ENCODE measurements around the gene ATG12. TPM values are rescaled to one million over a fixed set of nuclear protein-coding genes. Genes with fewer than 3 reads are reported as not detected.
"Not testable (repeated sequence)": the region's sequence is repeated elsewhere in the genome, so short reads cannot be mapped to it uniquely, and the experiment has no call there.

Gene ATG12
- total RNA-seq, 4 donors from 2014 or later = 22.8 to 52.5 (median 24.7) TPM

GRCh38 chr5:115829913-115830312, 11.5 kb downstream of the ATG12 start:
- WGBS = 97% methylated on average over 5 of the region's 5 CpGs
- no peak for TF ChIP-seq POLR2A (IDR thresholded peaks at IDR 0.05)
- TF ChIP-seq CTCF (IDR thresholded peaks at IDR 0.05) = no peak
- no peak for TF ChIP-seq POLR2AphosphoS5 (IDR thresholded peaks at IDR 0.05)
- TF ChIP-seq EP300 (IDR thresholded peaks at IDR 0.05) = no peak
- no peaks in the 10 kb centered on the region for H3K27me3 ChIP-seq
- no peak overlapping the region for H3K27ac ChIP-seq
- peaks cover 51% of the 10 kb centered on the region for H3K36me3 ChIP-seq
- DNase-seq (ENCODE audit: low spot score in 2 of 2) = no peak
- H3K4me1 ChIP-seq = no peaks in the 10 kb centered on the region
- no peak overlapping the region for H3K4me3 ChIP-seq
- H3K9me3 ChIP-seq = no peaks in the 10 kb centered on the region

GRCh38 chr5:115825948-115826347, 15.4 kb downstream of the ATG12 start:
- Histone ChIP-seq H3K4me1 (no peaks in the 10 kb centered on the region), H3K27ac (no peak overlapping the region), H3K36me3 (peaks cover 24% of the 10 kb centered on the region), H3K4me3 (no peak overlapping the region), H3K9me3 (no peaks in the 10 kb centered on the region), H3K27me3 (no peaks in the 10 kb centered on the region)
- no peak for TF ChIP-seq POLR2AphosphoS5 (IDR thresholded peaks at IDR 0.05)
- TF ChIP-seq EP300 (IDR thresholded peaks at IDR 0.05) = no peak
- no peak for TF ChIP-seq POLR2A (IDR thresholded peaks at IDR 0.05)
- no peak for TF ChIP-seq CTCF (IDR thresholded peaks at IDR 0.05)
- DNase-seq (ENCODE audit: low spot score in 2 of 2) = no peak
- WGBS = 97% methylated on average over 4 of the region's 4 CpGs

GRCh38 chr5:115824983-115825382, 16.4 kb downstream of the ATG12 start:
- H3K4me1 ChIP-seq = not testable (repeated sequence)

GRCh38 chr5:115820846-115821245, 20.5 kb downstream of the ATG12 start:
- H3K27ac ChIP-seq = no peak overlapping the region
- WGBS = 81% methylated on average over 1 of the region's 1 CpG
- TF ChIP-seq POLR2AphosphoS5 (IDR thresholded peaks at IDR 0.05) (no peak), POLR2A (IDR thresholded peaks at IDR 0.05) (no peak), CTCF (IDR thresholded peaks at IDR 0.05) (no peak), EP300 (IDR thresholded peaks at IDR 0.05) (no peak)

More at GRCh38 chr5:115824983-115825382, 16.4 kb downstream of the ATG12 start:
- not testable (repeated sequence) for H3K27ac ChIP-seq; DNase-seq (ENCODE audit: low spot score in 2 of 2); H3K9me3 ChIP-seq; H3K4me3 ChIP-seq; H3K27me3 ChIP-seq
- peaks cover 21% of the 10 kb centered on the region for H3K36me3 ChIP-seq
- 100% methylated on average over 1 of the region's 1 CpG for WGBS

GRCh38 chr5:115818821-115819220, 22.5 kb downstream of the ATG12 start:
- no peaks in the 10 kb centered on the region for H3K36me3 ChIP-seq
- 91% methylated on average over 18 of the region's 18 CpGs for WGBS

More at GRCh38 chr5:115820846-115821245, 20.5 kb downstream of the ATG12 start:
- peaks cover 15% of the 10 kb centered on the region for H3K27me3 ChIP-seq
- no peak overlapping the region for H3K4me3 ChIP-seq
- no peaks in the 10 kb centered on the region for H3K9me3 ChIP-seq
- H3K36me3 ChIP-seq = no peaks in the 10 kb centered on the region
- no peak for DNase-seq (ENCODE audit: low spot score in 2 of 2)
- H3K4me1 ChIP-seq = peaks cover 11% of the 10 kb centered on the region

More at GRCh38 chr5:115818821-115819220, 22.5 kb downstream of the ATG12 start:
- TF ChIP-seq POLR2AphosphoS5 (IDR thresholded peaks at IDR 0.05) (no peak), EP300 (IDR thresholded peaks at IDR 0.05) (no peak), CTCF (IDR thresholded peaks at IDR 0.05) (no peak), POLR2A (IDR thresholded peaks at IDR 0.05) (no peak)
- Histone ChIP-seq H3K9me3 (no peaks in the 10 kb centered on the region), H3K27me3 (peaks cover 35% of the 10 kb centered on the region), H3K4me3 (no peak overlapping the region), H3K27ac (no peak overlapping the region), H3K4me1 (peaks cover 20% of the 10 kb centered on the region)
- DNase-seq (ENCODE audit: low spot score in 2 of 2) = no peak
